NB4 (cell line): ENCODE measurements around the gene MTHFD1L.

Experiments used
- DNase-seq: peaks from one replicate; pipeline ENCODE4 v3.0.0; 2010; ENCODE audit warnings: low read depth
- H3K4me3 ChIP-seq: one replicate; pipeline ENCODE4 v1.5.1; 2011; ENCODE audit warnings: mild to moderate bottlenecking, low read depth, low read length, moderate library complexity
- CTCF ChIP-seq: IDR thresholded peaks from one replicate; pipeline ENCODE4 v1.5.1; 2012; ENCODE audit warnings: low read depth, low read length
- MAX ChIP-seq: IDR thresholded peaks from 2 replicates; pipeline ENCODE4 v1.6.1; 2011; ENCODE audit warnings: low read depth, low read length
- MYC ChIP-seq: IDR thresholded peaks from 2 replicates; pipeline ENCODE4 v1.6.1; 2011; ENCODE audit warnings: low read depth, low read length
- POLR2A ChIP-seq: IDR thresholded peaks from 2 replicates; pipeline ENCODE4 v1.6.1; 2011; ENCODE audit warnings: mild to moderate bottlenecking; ENCODE audit not compliant: insufficient read length; ENCODE audit errors: extremely low read depth

Gene MTHFD1L

GRCh38 chr6:151139524-151139923 lies 274.0 kb downstream of the MTHFD1L start:
- no peak for DNase-seq
- TF ChIP-seq MAX = no peak
- TF ChIP-seq CTCF = no peak
- TF ChIP-seq POLR2A = no peak
- no peak for TF ChIP-seq MYC
- no peak overlapping the region for H3K4me3 ChIP-seq

- DNase-seq = no peak
- no peak for TF ChIP-seq POLR2A
- no peak for TF ChIP-seq MAX
- no peak for TF ChIP-seq MYC
- no peak for TF ChIP-seq CTCF
- no peak overlapping the region for H3K4me3 ChIP-seq
Measured at GRCh38 chr6:151140767-151141166, 275.3 kb downstream of the MTHFD1L start.

GRCh38 chr6:151141685-151142084 lies 276.2 kb downstream of the MTHFD1L start:
- TF ChIP-seq POLR2A = no peak
- no peak for TF ChIP-seq MAX
- no peak for TF ChIP-seq MYC
- TF ChIP-seq CTCF = no peak
- no peak for DNase-seq
- no peak overlapping the region for H3K4me3 ChIP-seq

- no peak for DNase-seq
Measured at GRCh38 chr6:151142676-151143075, 277.2 kb downstream of the MTHFD1L start.

GRCh38 chr6:151143337-151143736 lies 277.8 kb downstream of the MTHFD1L start:
- TF ChIP-seq MAX (no peak), MYC (no peak), CTCF (no peak), POLR2A (no peak)
- no peak for DNase-seq
- H3K4me3 ChIP-seq = no peak overlapping the region

More at GRCh38 chr6:151142676-151143075, 277.2 kb downstream of the MTHFD1L start:
- no peak for TF ChIP-seq POLR2A
- no peak for TF ChIP-seq CTCF
- no peak for TF ChIP-seq MAX
- TF ChIP-seq MYC = no peak
- H3K4me3 ChIP-seq = no peak overlapping the region

- no peak overlapping the region for H3K4me3 ChIP-seq
- DNase-seq = no peak
- TF ChIP-seq CTCF (no peak), MYC (no peak), POLR2A (no peak), MAX (no peak)
Measured at GRCh38 chr6:151143806-151144205, 278.3 kb downstream of the MTHFD1L start.
